Kidney epithelial cell (primary cell): ENCODE results near the gene DOCK9. TPM values are rescaled to one million over a fixed set of nuclear protein-coding genes. Genes with fewer than 3 reads are reported as not detected.
A peak's percentile ranks its signal among the peaks of the same experiment; 100 is the strongest.

ENCODE experiments used
- DNase-seq: peaks from one replicate; pipeline ENCODE4 v3.0.0-alpha.2; 2010; ENCODE audit warnings: low read depth
- H3K27me3 ChIP-seq: 2 replicates; pipeline ENCODE4 v1.6.0; 2011; ENCODE audit warnings: low read length; ENCODE audit not compliant: control insufficient read depth, insufficient read depth
- H3K36me3 ChIP-seq: 2 replicates; pipeline ENCODE4 v1.5.1; 2011; ENCODE audit warnings: low read length; ENCODE audit not compliant: control insufficient read depth, insufficient read depth
- H3K4me3 ChIP-seq: 2 replicates; pipeline ENCODE4 v1.5.1; 2011; ENCODE audit warnings: low read depth, mild to moderate bottlenecking, control low read depth, low read length
- CTCF ChIP-seq: IDR thresholded peaks from 2 replicates; pipeline ENCODE4 v1.5.1; 2011; ENCODE audit warnings: mild to moderate bottlenecking, moderate library complexity, low read length, control low read depth, inconsistent platforms; ENCODE audit not compliant: insufficient read depth, poor library complexity, severe bottlenecking
- total RNA-seq: library from RNA; depleted of rRNA; stranded (reverse); fragments of >200 nt; gene quantifications from 2 replicates; pipeline ENCODE4 v1.2.3, GENCODE V29; 2015

The DOCK9 gene
- total RNA-seq, 1 donor from 2014 or later: 226 TPM

- TF ChIP-seq CTCF: no peak
- no peak for DNase-seq
- H3K36me3 ChIP-seq: no peaks in the 10 kb centered on the region
- H3K27me3 ChIP-seq: no peaks in the 10 kb centered on the region
- H3K4me3 ChIP-seq: no peak overlapping the region
These were observed 134.4 kb downstream of the DOCK9 start for GRCh38 chr13:98843482-98843877.

- H3K27me3 ChIP-seq: no peaks in the 10 kb centered on the region
- H3K4me3 ChIP-seq: no peak overlapping the region
- H3K36me3 ChIP-seq: no peaks in the 10 kb centered on the region
- TF ChIP-seq CTCF: peak; percentile 91
- peak; percentile 35 for DNase-seq
These were observed 134.9 kb downstream of the DOCK9 start for GRCh38 chr13:98842858-98843481.

- DNase-seq: no peak
- no peak for TF ChIP-seq CTCF
- Histone ChIP-seq H3K4me3 (no peak overlapping the region), H3K27me3 (no peaks in the 10 kb centered on the region), H3K36me3 (no peaks in the 10 kb centered on the region)
These were observed 135.8 kb downstream of the DOCK9 start for GRCh38 chr13:98842070-98842469.

- peak; percentile 95 for TF ChIP-seq CTCF
- H3K4me3 ChIP-seq: no peak overlapping the region
- H3K27me3 ChIP-seq: no peaks in the 10 kb centered on the region
- DNase-seq: no peak
- H3K36me3 ChIP-seq: no peaks in the 10 kb centered on the region
These were observed 137.8 kb downstream of the DOCK9 start for GRCh38 chr13:98839856-98840769.

GRCh38 chr13:98838776-98839175 is 139.1 kb downstream of the DOCK9 start:
- DNase-seq: no peak
- TF ChIP-seq CTCF: no peak

More at GRCh38 chr13:98838776-98839175, 139.1 kb downstream of the DOCK9 start:
- Histone ChIP-seq H3K4me3 (no peak overlapping the region), H3K27me3 (no peaks in the 10 kb centered on the region), H3K36me3 (no peaks in the 10 kb centered on the region)
